H7 (cell line): Measurements from ENCODE around the gene ZNF799. TPM values are rescaled to one million over a fixed set of nuclear protein-coding genes. Genes with fewer than 3 reads are reported as not detected.
"Not testable (repeated sequence)": the region's sequence is repeated elsewhere in the genome, so short reads cannot be mapped to it uniquely, and the experiment has no call there.

Source experiments
- DNase-seq: peaks from one replicate; pipeline ENCODE4 v3.0.0; 2012
- H3K27me3 ChIP-seq: 2 replicates; pipeline ENCODE4 v1.6.0; 2011; ENCODE audit warnings: mild to moderate bottlenecking, low read length; ENCODE audit not compliant: control insufficient read depth, insufficient read depth
- H3K36me3 ChIP-seq: replicated peaks from 2 replicates; pipeline ENCODE4 v1.5.1; 2011; ENCODE audit warnings: low read length; ENCODE audit not compliant: control insufficient read depth, insufficient read depth
- H3K4me3 ChIP-seq: 2 replicates; pipeline ENCODE4 v1.5.1; 2011; ENCODE audit warnings: low read depth, mild to moderate bottlenecking, control low read depth, low read length, moderate library complexity; ENCODE audit not compliant: insufficient read depth
- total RNA-seq: library from RNA; depleted of rRNA; stranded (reverse); fragments of >200 nt; shearing (Covaris generic); gene quantifications from 2 replicates; pipeline ENCODE4 v1.2.3, GENCODE V29; 2014

ZNF799 gene
- total RNA-seq, 1 experiment from 2014 or later: not detected

GRCh38 chr19:12380444-12380737, 20.7 kb downstream of the ZNF799 start:
- H3K36me3 ChIP-seq: no peaks in the 10 kb centered on the region

GRCh38 chr19:12379732-12380443, 21.2 kb downstream of the ZNF799 start:
- DNase-seq: no peak
- no peaks in the 10 kb centered on the region for H3K27me3 ChIP-seq
- H3K36me3 ChIP-seq: no peaks in the 10 kb centered on the region
- no peak overlapping the region for H3K4me3 ChIP-seq

More at GRCh38 chr19:12380444-12380737, 20.7 kb downstream of the ZNF799 start:
- no peak for DNase-seq
- Histone ChIP-seq H3K4me3 (no peak overlapping the region), H3K27me3 (no peaks in the 10 kb centered on the region)

GRCh38 chr19:12374026-12374425, 27.0 kb downstream of the ZNF799 start:
- DNase-seq: no peak
- Histone ChIP-seq H3K4me3 (no peak overlapping the region), H3K36me3 (no peaks in the 10 kb centered on the region)

DNA sequence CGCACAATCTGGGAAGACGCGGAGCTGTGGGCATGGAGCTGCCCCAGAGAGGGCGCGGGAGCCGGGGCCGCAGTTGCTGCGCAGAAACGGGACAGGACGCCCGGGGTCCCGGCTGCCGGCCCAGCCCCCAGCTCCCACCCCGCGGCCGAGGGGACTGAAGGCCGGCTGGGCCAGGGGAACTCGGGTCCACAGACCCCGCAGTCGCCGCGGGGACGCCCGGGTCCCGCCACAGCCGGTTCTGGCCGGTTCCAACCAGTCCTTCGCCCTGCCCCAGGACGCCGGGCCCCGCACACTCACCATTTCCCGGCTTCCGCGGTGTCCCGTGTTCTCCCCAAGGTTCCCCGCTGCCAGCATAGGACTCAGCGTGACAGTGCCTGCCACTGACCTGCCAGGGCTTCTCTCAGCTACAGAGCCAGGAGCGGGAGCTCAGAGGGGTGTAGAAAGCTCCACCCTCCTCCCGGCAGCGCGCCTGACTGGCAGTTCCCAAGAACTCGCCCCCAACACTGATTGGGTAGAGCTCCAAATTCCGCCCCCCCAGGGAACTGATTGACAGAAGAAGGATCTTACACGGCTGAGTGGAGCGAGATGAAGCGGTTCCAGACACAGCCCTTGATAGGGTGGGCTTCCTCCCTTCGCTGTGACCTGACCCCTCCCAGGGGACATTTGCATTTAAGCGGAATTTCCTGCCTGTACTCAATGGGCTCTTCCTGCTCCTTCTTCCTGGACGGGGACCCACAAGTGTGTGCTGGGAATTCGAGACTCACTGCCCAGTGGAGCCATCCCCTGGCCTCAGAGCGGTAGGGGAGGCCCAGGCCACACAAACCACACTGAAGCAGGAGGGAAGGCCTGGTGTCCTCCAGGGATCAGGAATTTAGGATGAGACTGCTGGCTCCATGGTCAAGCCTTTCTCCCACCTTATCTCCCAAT, 35.6 kb downstream of the ZNF799 start, which contains the start of gene ZNF442:
TSS of gene ZNF442 (minus strand) at position 448 of the 927 bp plus-strand sequence. CDS start 2,052 bp downstream, outside the sequence.
- peak; percentile 96 for DNase-seq
- H3K36me3 ChIP-seq: no peaks in the 10 kb centered on the region
- peak within 1 kb of the TSS; percentile 56; the same call in 1 of the 2 replicates for H3K4me3 ChIP-seq
- no peaks in the 10 kb centered on the region; the same call in 1 of the 2 replicates for H3K27me3 ChIP-seq

More at GRCh38 chr19:12374026-12374425, 27.0 kb downstream of the ZNF799 start:
- H3K27me3 ChIP-seq: no peaks in the 10 kb centered on the region

- no peaks in the 10 kb centered on the region; the same call in 1 of the 2 replicates for H3K27me3 ChIP-seq
- peak overlapping the region; percentile 56; the same call in 1 of the 2 replicates for H3K4me3 ChIP-seq
- peak; percentile 68 for DNase-seq
- H3K36me3 ChIP-seq: no peaks in the 10 kb centered on the region
Observed at GRCh38 chr19:12364391-12365235, 36.5 kb downstream of the ZNF799 start.

GRCh38 chr19:12362236-12362635, 38.8 kb downstream of the ZNF799 start:
- not testable (repeated sequence) for H3K27me3 ChIP-seq, DNase-seq, H3K4me3 ChIP-seq, H3K36me3 ChIP-seq

DNA sequence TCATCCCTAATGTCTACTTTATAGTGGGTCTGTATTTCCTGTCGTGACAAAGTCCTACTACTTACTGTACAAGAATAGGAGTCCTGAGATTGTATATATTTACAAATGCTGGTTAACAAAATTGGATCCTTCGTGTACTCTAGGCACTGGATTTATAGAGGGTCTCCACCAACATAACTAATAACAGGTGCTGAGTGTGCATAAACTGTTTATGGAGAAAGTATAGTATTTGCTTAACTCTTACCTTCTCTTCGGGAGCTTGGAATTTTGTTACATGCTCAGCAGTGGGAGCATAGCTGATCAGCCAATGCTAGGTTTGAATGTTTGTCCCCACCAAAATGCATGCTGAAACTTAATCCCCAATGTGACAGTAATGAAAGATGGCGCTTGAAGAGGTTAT, 47.7 kb downstream of the ZNF799 start:
- Histone ChIP-seq H3K4me3 (no peak overlapping the region), H3K27me3 (no peaks in the 10 kb centered on the region), H3K36me3 (0 out of 2 replicates have a peak, but pooled peaks cover 2% of the 10 kb centered on the region)
- DNase-seq: no peak

DNA sequence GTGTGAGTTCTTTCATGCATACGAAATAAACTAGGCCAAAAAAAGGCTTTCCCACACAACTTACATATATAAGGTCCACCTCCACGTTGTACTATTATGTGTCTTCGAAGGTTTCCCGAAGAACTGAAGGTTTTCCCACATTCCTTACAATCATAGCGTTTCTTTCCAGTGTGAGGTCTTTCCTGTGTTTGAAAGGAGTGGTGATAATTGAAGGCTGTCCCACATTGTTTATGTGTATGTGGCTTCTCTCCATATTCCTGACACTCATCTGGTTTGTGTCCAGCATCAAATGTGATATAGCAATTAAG, 50.2 kb downstream of the ZNF799 start:
- 0 out of 2 replicates have a peak, but pooled peaks cover 2% of the 10 kb centered on the region for H3K36me3 ChIP-seq
- H3K27me3 ChIP-seq: no peaks in the 10 kb centered on the region
- no peak overlapping the region for H3K4me3 ChIP-seq
- no peak for DNase-seq

- DNase-seq: no peak
- no peak overlapping the region for H3K4me3 ChIP-seq
- H3K36me3 ChIP-seq: 0 out of 2 replicates have a peak, but pooled peaks cover 2% of the 10 kb centered on the region
- H3K27me3 ChIP-seq: no peaks in the 10 kb centered on the region
Observed at GRCh38 chr19:12350185-12350889, 50.7 kb downstream of the ZNF799 start.

DNA sequence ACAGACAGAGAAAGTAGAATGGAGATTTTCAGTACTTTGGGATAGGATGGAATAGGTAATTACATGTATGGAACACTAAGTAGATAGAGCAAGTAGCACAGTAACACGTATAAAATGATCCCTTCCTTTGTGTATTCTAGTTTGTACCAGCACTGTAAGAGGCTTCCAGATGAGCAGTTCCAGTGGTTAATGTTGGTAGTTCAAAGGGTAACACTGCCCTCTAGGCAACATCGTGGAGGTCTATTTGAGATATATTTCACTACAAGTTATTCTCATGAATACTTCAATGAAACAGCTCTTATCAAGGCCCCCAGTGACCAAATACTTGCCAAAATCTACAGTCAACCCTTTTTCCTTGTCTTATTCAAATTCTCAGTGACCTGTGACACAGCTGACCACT, 54.2 kb downstream of the ZNF799 start:
- no peak for DNase-seq

GRCh38 chr19:12345197-12345596, 55.9 kb downstream of the ZNF799 start:
- no peak for DNase-seq
- no peak overlapping the region for H3K4me3 ChIP-seq
- no peaks in the 10 kb centered on the region for H3K36me3 ChIP-seq
- H3K27me3 ChIP-seq: no peaks in the 10 kb centered on the region

More for the DNA sequence above, 54.2 kb downstream of the ZNF799 start:
- H3K27me3 ChIP-seq: no peaks in the 10 kb centered on the region
- H3K4me3 ChIP-seq: no peak overlapping the region
- 0 out of 2 replicates have a peak, but pooled peaks cover 2% of the 10 kb centered on the region for H3K36me3 ChIP-seq
